GM13976 (cell line): ENCODE measurements around the gene PMVK.

Source experiments
- DNase-seq: peaks from one replicate; pipeline ENCODE4 v3.0.0; 2012; ENCODE audit warnings: low spot score
- in situ Hi-C: fragments of 300-500 bp; cut with MboI; formaldehyde crosslinking; loops from one replicate; pipeline ENCODE4 v1.12.0; 2022; ENCODE audit warnings: low sequenced_read_pairs, mixed read lengths, inconsistent platforms; ENCODE audit not compliant: unreplicated experiment
- TF ChIP-seq, protein P1 (sequence below): IDR thresholded peaks from 2 replicates; pipeline ENCODE4 v1.5.1; 2012; ENCODE audit warnings: borderline replicate concordance, mild to moderate bottlenecking; ENCODE audit not compliant: insufficient read depth; ENCODE audit errors: extremely low read depth, missing control alignments, control extremely low read depth

The PMVK gene

DNA sequence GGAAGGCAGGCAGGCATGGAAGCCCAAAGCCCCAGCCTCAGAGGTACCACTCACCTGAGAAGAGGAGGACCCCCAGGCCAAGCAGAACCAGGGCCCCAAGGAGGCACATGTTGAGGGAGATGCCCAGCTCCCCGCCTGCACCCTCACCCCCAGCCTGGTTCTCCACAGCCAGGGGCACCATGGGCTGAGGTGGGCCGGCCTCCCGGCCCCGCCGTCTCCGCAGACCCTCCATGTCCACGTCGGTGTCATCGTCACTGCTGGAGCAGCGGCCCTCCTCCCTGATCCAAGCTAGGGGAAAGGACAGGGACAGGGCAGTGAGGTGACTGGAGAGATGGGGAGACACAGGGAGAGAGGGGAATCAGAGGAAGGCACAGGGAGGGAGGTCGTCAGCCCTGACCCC lies 11.6 kb upstream of the PMVK start:
- no peak for DNase-seq
- in situ Hi-C loops, result no loop called here
- TF ChIP-seq, protein P1, sequence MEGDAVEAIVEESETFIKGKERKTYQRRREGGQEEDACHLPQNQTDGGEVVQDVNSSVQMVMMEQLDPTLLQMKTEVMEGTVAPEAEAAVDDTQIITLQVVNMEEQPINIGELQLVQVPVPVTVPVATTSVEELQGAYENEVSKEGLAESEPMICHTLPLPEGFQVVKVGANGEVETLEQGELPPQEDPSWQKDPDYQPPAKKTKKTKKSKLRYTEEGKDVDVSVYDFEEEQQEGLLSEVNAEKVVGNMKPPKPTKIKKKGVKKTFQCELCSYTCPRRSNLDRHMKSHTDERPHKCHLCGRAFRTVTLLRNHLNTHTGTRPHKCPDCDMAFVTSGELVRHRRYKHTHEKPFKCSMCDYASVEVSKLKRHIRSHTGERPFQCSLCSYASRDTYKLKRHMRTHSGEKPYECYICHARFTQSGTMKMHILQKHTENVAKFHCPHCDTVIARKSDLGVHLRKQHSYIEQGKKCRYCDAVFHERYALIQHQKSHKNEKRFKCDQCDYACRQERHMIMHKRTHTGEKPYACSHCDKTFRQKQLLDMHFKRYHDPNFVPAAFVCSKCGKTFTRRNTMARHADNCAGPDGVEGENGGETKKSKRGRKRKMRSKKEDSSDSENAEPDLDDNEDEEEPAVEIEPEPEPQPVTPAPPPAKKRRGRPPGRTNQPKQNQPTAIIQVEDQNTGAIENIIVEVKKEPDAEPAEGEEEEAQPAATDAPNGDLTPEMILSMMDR, result no peak

DNA sequence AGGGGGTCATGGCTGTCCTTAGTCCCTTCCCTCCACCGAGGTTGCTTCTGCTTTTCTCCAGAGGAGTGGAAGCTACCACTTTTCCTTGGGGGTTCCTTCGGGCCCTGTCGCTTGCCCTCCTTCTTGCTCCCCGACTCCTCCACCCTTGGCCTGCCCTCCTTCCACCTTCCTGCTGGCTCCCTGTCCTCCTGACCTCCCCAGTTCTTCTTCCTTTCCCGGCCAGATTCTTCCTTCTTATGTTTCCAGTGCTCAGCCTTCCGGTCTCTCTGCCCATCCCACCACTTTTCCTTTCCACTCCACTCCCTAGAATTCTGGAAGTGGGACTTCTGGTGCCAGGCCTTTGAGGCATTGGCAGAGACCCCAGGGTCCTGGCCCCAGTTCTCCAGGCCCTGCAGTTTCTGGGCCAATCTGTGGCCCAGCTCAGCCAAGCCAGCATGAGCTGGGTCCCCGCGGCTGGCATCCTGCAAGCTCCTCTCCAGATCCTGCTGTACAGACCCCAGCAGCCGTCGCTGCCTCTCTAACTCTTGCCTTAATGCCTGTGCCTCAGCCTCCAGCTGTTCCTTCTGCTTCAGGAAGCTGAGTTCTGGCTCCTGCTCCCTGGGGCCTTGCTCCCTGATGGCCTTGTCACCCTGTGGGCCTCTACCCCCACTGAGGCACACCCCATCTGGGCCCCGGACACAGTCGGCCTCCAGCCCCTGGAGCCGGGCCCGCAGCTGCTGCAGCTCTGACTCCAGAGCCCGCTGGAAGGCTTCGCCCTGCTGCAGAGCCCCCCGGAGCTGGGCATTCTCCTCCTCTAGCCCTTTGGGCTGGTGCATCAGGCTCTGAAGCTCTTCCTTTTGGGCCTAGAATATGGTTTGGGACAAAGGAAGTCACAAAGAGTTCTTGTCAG lies 9.7 kb upstream of the PMVK start:
- DNase-seq, result no peak
- TF ChIP-seq, protein P1, result no peak
- in situ Hi-C loops, result no loop called here

GRCh38 chr1:154945160-154945961 lies 8.8 kb upstream of the PMVK start:
- in situ Hi-C loops, result no loop called here
- no peak for DNase-seq
- TF ChIP-seq, protein P1, result no peak

- TF ChIP-seq, protein P1, result no peak
- in situ Hi-C loops, result no loop called here
These were observed 8.1 kb upstream of the PMVK start for GRCh38 chr1:154944401-154945159.

DNA sequence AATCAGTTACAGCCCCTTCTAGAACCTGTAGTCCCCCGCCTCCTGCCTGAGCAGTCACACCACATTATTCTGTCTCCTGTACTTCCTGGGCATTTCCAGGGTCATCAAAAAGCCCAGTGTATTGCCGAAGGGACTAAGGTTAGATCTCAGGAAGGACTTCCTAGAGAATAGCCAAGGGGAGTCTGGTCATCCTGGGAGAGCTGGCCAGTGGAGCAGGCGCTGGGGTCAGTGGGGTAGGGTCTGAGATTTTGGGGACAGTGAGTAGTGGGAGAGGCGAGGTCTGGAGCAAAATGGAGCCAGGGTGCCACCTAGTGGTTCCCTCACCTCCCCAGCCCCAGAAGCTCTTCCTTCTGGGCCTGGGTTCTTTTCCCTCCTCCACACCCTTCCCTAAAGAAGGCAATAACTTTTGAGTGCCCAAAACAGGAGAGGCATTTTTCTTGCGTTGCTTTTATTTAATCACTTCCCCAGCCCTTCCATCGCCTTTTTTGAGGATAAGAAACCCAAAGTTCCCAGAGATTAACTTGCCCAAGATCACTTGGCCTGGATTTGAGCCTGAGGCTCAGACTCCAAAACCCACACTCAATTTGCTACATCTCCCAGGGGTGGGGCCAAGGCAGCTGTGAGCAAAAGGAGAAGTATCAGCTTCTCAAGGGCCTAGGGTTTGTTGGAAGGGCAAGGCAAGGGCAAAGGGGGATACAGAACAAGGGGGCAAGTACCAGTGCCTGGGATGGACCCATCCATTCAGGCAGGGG lies 7.3 kb upstream of the PMVK start:
- peak; percentile 65 for DNase-seq
- TF ChIP-seq, protein P1, result peak; percentile 85
- in situ Hi-C loops, result no loop called here

More at GRCh38 chr1:154944401-154945159, 8.1 kb upstream of the PMVK start:
- no peak for DNase-seq
